Common myeloid progenitor, CD34-positive (primary cell): ENCODE data around the gene GLYR1.
"Not testable (repeated sequence)": the region's sequence is repeated elsewhere in the genome, so short reads cannot be mapped to it uniquely, and the experiment has no call there.

ENCODE experiments used
- CTCF ChIA-PET: fragments of 350-600 bp; sonication (Branson Sonifier 250); formaldehyde crosslinking; loops from one replicate; lab custom pipeline; 2021; ENCODE audit warnings: antibody characterized with exemption; lab: Charles Lee
- POLR2A ChIA-PET: fragments of 350-600 bp; sonication (Branson Sonifier 250); formaldehyde crosslinking; loops from one replicate; lab custom pipeline; 2021; ENCODE audit warnings: antibody characterized with exemption; lab: Charles Lee
- DNase-seq, 3 donors: peaks; one replicate each; pipeline versions ENCODE4 v3.0.0 to v3.0.0-alpha.2; 2013
- H3K27ac ChIP-seq, 2 experiments: 1 replicate in 1 of 2; 2 replicates in 1 of 2; pipeline ENCODE4 v1.7.0; 2013; ENCODE audit warnings: inconsistent platforms in 2 of 2, low read length in 2 of 2, mild to moderate bottlenecking in 2 of 2, low read depth in 1 of 2, moderate library complexity in 1 of 2; ENCODE audit not compliant: severe bottlenecking in 2 of 2, insufficient read depth in 1 of 2, poor library complexity in 1 of 2
- H3K27me3 ChIP-seq, 5 experiments: replicated peaks in 2 of 5; 1 replicate in 3 of 5; 2 replicates in 2 of 5; pipeline versions ENCODE4 v1.6.1 to v1.7.0; 2013; ENCODE audit warnings: low read length in 4 of 5, mild to moderate bottlenecking in 2 of 5, moderate library complexity in 2 of 5, inconsistent platforms in 1 of 5; ENCODE audit not compliant: insufficient read depth in 5 of 5, control insufficient read depth in 4 of 5
- H3K36me3 ChIP-seq, 4 experiments: 1 replicate in 2 of 4; 2 replicates in 2 of 4; pipeline versions ENCODE4 v1.6.1 to v1.7.0; 2013; ENCODE audit warnings: low read length in 3 of 4, control low read depth in 1 of 4, mild to moderate bottlenecking in 1 of 4; ENCODE audit not compliant: control insufficient read depth in 4 of 4, insufficient read depth in 4 of 4
- H3K4me1 ChIP-seq, 4 experiments: 1 replicate in 3 of 4; 2 replicates in 1 of 4; pipeline versions ENCODE4 v1.6.1 to v1.7.1; 2013; ENCODE audit warnings: low read length in 3 of 4, mild to moderate bottlenecking in 3 of 4, control low read depth in 1 of 4, inconsistent platforms in 1 of 4, moderate library complexity in 1 of 4; ENCODE audit not compliant: control insufficient read depth in 4 of 4, insufficient read depth in 4 of 4; ENCODE audit errors: control extremely low read depth in 1 of 4
- H3K4me3 ChIP-seq, 7 experiments: 1 replicate in 4 of 7; 2 replicates in 3 of 7; pipeline versions ENCODE4 v1.5.1 to v1.7.0; 2013; ENCODE audit warnings: mild to moderate bottlenecking in 7 of 7, low read length in 6 of 7, moderate library complexity in 6 of 7, inconsistent platforms in 2 of 7, low read depth in 2 of 7, control low read depth in 1 of 7; ENCODE audit not compliant: insufficient read depth in 4 of 7, control insufficient read depth in 1 of 7; ENCODE audit errors: extremely low read depth in 1 of 7
- H3K9me3 ChIP-seq, 5 experiments: 1 replicate in 4 of 5; 2 replicates in 1 of 5; pipeline versions ENCODE4 v1.6.1 to v1.7.1; 2013; ENCODE audit warnings: low read length in 4 of 5, mild to moderate bottlenecking in 2 of 5, inconsistent platforms in 1 of 5, low read depth in 1 of 5, moderate library complexity in 1 of 5; ENCODE audit not compliant: control insufficient read depth in 4 of 5, insufficient read depth in 2 of 5; ENCODE audit errors: control extremely low read depth in 1 of 5
- WGBS: methylation state at CpG from one replicate; pipeline ENCODE4 v1.1.5; 2013; ENCODE audit not compliant: insufficient coverage; 5-methylcytosine and 5-hydroxymethylcytosine counted together

Gene GLYR1

GRCh38 chr16:4788489-4788889 is 58.6 kb downstream of the GLYR1 start:
- Histone ChIP-seq H3K27me3 (no peaks in the 10 kb centered on the region), H3K4me1 (no peaks in the 10 kb centered on the region), H3K36me3 (no peaks in the 10 kb centered on the region), H3K27ac (no peak overlapping the region), H3K4me3 (no peak overlapping the region), H3K9me3 (no peaks in the 10 kb centered on the region)
- WGBS: 95% methylated on average over 9 of the region's 9 CpGs
- no peak for DNase-seq
- CTCF ChIA-PET: no interaction called here
- POLR2A ChIA-PET: no interaction called here

- CTCF ChIA-PET: no interaction called here
- no peaks in the 10 kb centered on the region for H3K9me3 ChIP-seq
- H3K36me3 ChIP-seq: no peaks in the 10 kb centered on the region
- H3K27me3 ChIP-seq: no peaks in the 10 kb centered on the region
- WGBS: 91% methylated on average over 10 of the region's 14 CpGs
- POLR2A ChIA-PET: no interaction called here
- no peaks in the 10 kb centered on the region for H3K4me1 ChIP-seq
- H3K4me3 ChIP-seq: no peak within 1 kb of the TSS
- no peak for DNase-seq
- no peak within 1 kb of the TSS for H3K27ac ChIP-seq
These were observed 59.2 kb downstream of the GLYR1 start, which contains the start of gene SEPTIN12 for GRCh38 chr16:4787627-4788482. Gene SEPTIN12, minus strand, starts transcription at chr16:4788345. Its CDS starts 700 bp downstream, at chr16:4787645.

DNA sequence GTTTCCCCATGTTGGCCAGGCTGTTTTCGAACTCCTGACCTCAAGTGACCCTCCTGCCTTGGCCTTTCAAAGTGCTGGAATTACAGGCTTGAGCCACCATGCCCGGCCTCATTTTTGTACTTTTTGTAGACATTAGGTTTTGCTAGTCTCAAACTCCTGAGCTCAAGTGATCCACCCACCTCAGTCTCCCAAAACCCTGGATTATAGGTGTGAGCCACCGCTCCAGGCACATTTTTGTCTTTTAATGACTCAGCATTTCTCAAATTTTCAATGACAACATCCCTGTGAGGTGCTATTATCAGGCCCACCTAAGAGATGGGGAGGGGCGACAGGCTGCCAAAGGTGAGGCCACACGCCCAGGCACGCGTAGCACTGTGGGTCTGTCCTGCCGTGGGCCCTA is 60.0 kb downstream of the GLYR1 start:
- Histone ChIP-seq H3K27me3 (no peaks in the 10 kb centered on the region), H3K9me3 (no peaks in the 10 kb centered on the region), H3K27ac (no peak overlapping the region), H3K4me3 (no peak overlapping the region), H3K4me1 (no peaks in the 10 kb centered on the region), H3K36me3 (no peaks in the 10 kb centered on the region)
- CTCF ChIA-PET: interaction anchor here (0.9 kb wide), 1 partner anchor 10 kb away, joined by 3 read pairs; no protein-coding TSS in a partner anchor
- DNase-seq: no peak
- WGBS: 96% methylated on average over 8 of the region's 8 CpGs
- POLR2A ChIA-PET: no interaction called here

GRCh38 chr16:4785758-4786433 is 61.2 kb downstream of the GLYR1 start:
- Histone ChIP-seq H3K4me3 (no peak overlapping the region), H3K27me3 (no peaks in the 10 kb centered on the region), H3K27ac (no peak overlapping the region), H3K9me3 (no peaks in the 10 kb centered on the region), H3K36me3 (no peaks in the 10 kb centered on the region), H3K4me1 (no peaks in the 10 kb centered on the region)
- 96% methylated on average over 10 of the region's 23 CpGs for WGBS
- ChIA-PET POLR2A (no interaction called here), CTCF (interaction anchor here (0.6 to 0.9 kb wide), 3 partner anchors 11 to 84 kb away, joined by 3 read pairs; no protein-coding TSS in a partner anchor)
- DNase-seq: no peak

DNA sequence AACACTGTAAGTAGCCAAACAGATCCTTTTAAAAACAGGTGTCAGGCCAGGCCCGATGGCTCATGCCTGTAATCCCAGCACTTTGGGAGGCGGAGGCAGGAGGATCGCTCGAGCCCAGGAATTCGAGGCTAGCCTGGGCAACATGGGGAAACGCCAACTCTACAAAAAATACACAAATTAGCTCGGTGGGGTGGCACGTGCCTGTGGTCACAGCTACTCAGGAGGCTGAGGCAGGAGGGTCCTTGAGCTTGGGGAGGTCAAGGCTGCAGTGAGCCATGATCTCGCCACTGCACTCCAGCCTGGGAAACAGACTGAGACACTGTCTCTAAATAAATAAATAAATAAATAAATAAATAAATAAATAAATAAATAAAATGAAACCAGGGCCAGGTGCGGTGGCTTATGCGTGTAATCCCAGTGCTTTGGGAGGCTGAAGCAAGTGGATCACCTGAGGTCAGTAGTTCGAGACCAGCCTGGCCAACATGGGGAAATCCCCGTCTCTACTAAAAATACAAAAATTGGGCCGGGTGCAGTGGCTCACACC is 62.6 kb downstream of the GLYR1 start:
- H3K27me3 ChIP-seq, H3K27ac ChIP-seq, CTCF ChIA-PET, H3K4me1 ChIP-seq, DNase-seq, H3K36me3 ChIP-seq, H3K9me3 ChIP-seq, H3K4me3 ChIP-seq, POLR2A ChIA-PET: not testable (repeated sequence)
- 94% methylated on average over 8 of the region's 14 CpGs for WGBS

GRCh38 chr16:4783951-4784336 is 63.1 kb downstream of the GLYR1 start:
- WGBS: 85% methylated on average over 12 of the region's 16 CpGs
- Histone ChIP-seq H3K27ac (no peak overlapping the region), H3K9me3 (no peaks in the 10 kb centered on the region), H3K4me1 (no peaks in the 10 kb centered on the region), H3K27me3 (no peaks in the 10 kb centered on the region), H3K36me3 (no peaks in the 10 kb centered on the region), H3K4me3 (no peak overlapping the region)
- CTCF ChIA-PET: no interaction called here
- no peak for DNase-seq
- POLR2A ChIA-PET: no interaction called here
